NT2/D1 (cell line): ENCODE results near the gene OTUD7B.
"Not testable (repeated sequence)": the region's sequence is repeated elsewhere in the genome, so short reads cannot be mapped to it uniquely, and the experiment has no call there.

Source experiments
- DNase-seq: peaks from one replicate; pipeline ENCODE4 v3.0.0-alpha.2; 2011; ENCODE audit warnings: low read depth, low spot score
- H3K27me3 ChIP-seq: 2 replicates; pipeline ENCODE4 v1.6.0; 2011; ENCODE audit warnings: mild to moderate bottlenecking; ENCODE audit not compliant: insufficient read length, insufficient read depth
- H3K36me3 ChIP-seq: 2 replicates; pipeline ENCODE4 v1.6.1; 2011; ENCODE audit warnings: mild to moderate bottlenecking, low read length, mixed read lengths; ENCODE audit not compliant: insufficient read depth, insufficient read length
- H3K4me1 ChIP-seq: 2 replicates; pipeline ENCODE4 v1.5.1; 2011; ENCODE audit not compliant: insufficient read depth, insufficient read length
- H3K4me3 ChIP-seq: 2 replicates; pipeline ENCODE4 v1.5.1; 2011; ENCODE audit warnings: low read depth; ENCODE audit not compliant: insufficient read length
- H3K9ac ChIP-seq: 2 replicates; pipeline ENCODE4 v1.6.0; 2011; ENCODE audit warnings: low read depth; ENCODE audit not compliant: insufficient read length
- H3K9me3 ChIP-seq: 2 replicates; pipeline ENCODE4 v1.5.1; 2011; ENCODE audit warnings: mild to moderate bottlenecking, low read length; ENCODE audit not compliant: insufficient read depth
- SUZ12 ChIP-seq: IDR thresholded peaks from 2 replicates; pipeline ENCODE4 v1.6.1; 2011; ENCODE audit not compliant: insufficient read length, insufficient read depth; ENCODE audit errors: extremely low read depth
- YY1 ChIP-seq: IDR thresholded peaks from 2 replicates; pipeline ENCODE4 v1.6.1; 2011; ENCODE audit not compliant: insufficient read length, insufficient read depth
- ZNF274 ChIP-seq: IDR thresholded peaks from 2 replicates; pipeline ENCODE4 v1.6.1; 2011; ENCODE audit warnings: mild to moderate bottlenecking, low read depth, low read length

OTUD7B gene

GRCh38 chr1:149945206-149945605 lies 65.3 kb downstream of the OTUD7B start:
- DNase-seq: no peak
- Histone ChIP-seq H3K36me3 (peaks cover 66% of the 10 kb centered on the region), H3K9ac (no peak overlapping the region), H3K4me3 (no peak overlapping the region), H3K9me3 (no peaks in the 10 kb centered on the region), H3K27me3 (no peaks in the 10 kb centered on the region), H3K4me1 (no peaks in the 10 kb centered on the region)
- no peak for TF ChIP-seq ZNF274
- no peak for TF ChIP-seq SUZ12
- TF ChIP-seq YY1: no peak

GRCh38 chr1:149942885-149943284 lies 67.6 kb downstream of the OTUD7B start:
- no peak overlapping the region for H3K9ac ChIP-seq
- no peak overlapping the region for H3K4me3 ChIP-seq
- TF ChIP-seq YY1 (no peak), ZNF274 (no peak), SUZ12 (no peak)
- H3K9me3 ChIP-seq: no peaks in the 10 kb centered on the region
- peaks cover 43% of the 10 kb centered on the region for H3K36me3 ChIP-seq
- DNase-seq: no peak
- H3K27me3 ChIP-seq: no peaks in the 10 kb centered on the region
- peaks cover 2% of the 10 kb centered on the region for H3K4me1 ChIP-seq

GRCh38 chr1:149942207-149942606 lies 68.3 kb downstream of the OTUD7B start:
- Histone ChIP-seq H3K36me3 (peaks cover 37% of the 10 kb centered on the region), H3K27me3 (no peaks in the 10 kb centered on the region), H3K4me1 (peaks cover 3% of the 10 kb centered on the region), H3K4me3 (no peak overlapping the region), H3K9ac (peak overlapping the region; percentile 7), H3K9me3 (no peaks in the 10 kb centered on the region)
- peak; percentile 49 for DNase-seq
- TF ChIP-seq ZNF274 (no peak), SUZ12 (no peak), YY1 (no peak)

- Histone ChIP-seq H3K4me1 (peaks cover 9% of the 10 kb centered on the region), H3K9me3 (no peaks in the 10 kb centered on the region), H3K36me3 (peaks cover 25% of the 10 kb centered on the region), H3K27me3 (no peaks in the 10 kb centered on the region), H3K4me3 (no peak overlapping the region), H3K9ac (no peak overlapping the region)
- no peak for TF ChIP-seq YY1
- TF ChIP-seq ZNF274: no peak
- TF ChIP-seq SUZ12: no peak
- DNase-seq: no peak
These were observed 70.1 kb downstream of the OTUD7B start for GRCh38 chr1:149940427-149940826.

GRCh38 chr1:149938668-149939003 lies 71.9 kb downstream of the OTUD7B start:
- H3K4me1 ChIP-seq, DNase-seq, H3K9me3 ChIP-seq, H3K27me3 ChIP-seq: not testable (repeated sequence)
- Histone ChIP-seq H3K36me3 (peaks cover 15% of the 10 kb centered on the region), H3K9ac (peak overlapping the region; percentile 76), H3K4me3 (peak overlapping the region; percentile 21)

GRCh38 chr1:149937759-149938158 lies 72.8 kb downstream of the OTUD7B start:
- no peak overlapping the region for H3K4me3 ChIP-seq
- DNase-seq: no peak
- peak overlapping the region; percentile 34 for H3K9ac ChIP-seq
- TF ChIP-seq ZNF274: no peak
- no peak for TF ChIP-seq YY1
- TF ChIP-seq SUZ12: no peak
- H3K4me1 ChIP-seq: peaks cover 9% of the 10 kb centered on the region
- peaks cover 18% of the 10 kb centered on the region for H3K36me3 ChIP-seq
- H3K27me3 ChIP-seq: no peaks in the 10 kb centered on the region
- no peaks in the 10 kb centered on the region for H3K9me3 ChIP-seq

- Histone ChIP-seq H3K4me1 (peaks cover 9% of the 10 kb centered on the region), H3K9ac (peak overlapping the region; percentile 77), H3K27me3 (no peaks in the 10 kb centered on the region), H3K9me3 (no peaks in the 10 kb centered on the region), H3K4me3 (peak overlapping the region; percentile 58), H3K36me3 (peaks cover 18% of the 10 kb centered on the region)
- no peak for DNase-seq
- TF ChIP-seq SUZ12 (no peak), YY1 (no peak), ZNF274 (no peak)
These were observed 73.4 kb downstream of the OTUD7B start for GRCh38 chr1:149936992-149937705.
